Small intestine (tissue), 7 donors: ENCODE results near the gene ACTRT2. TPM values are rescaled to one million over a fixed set of nuclear protein-coding genes. Genes with fewer than 3 reads are reported as not detected.

ENCODE experiments used
- DNase-seq, 2 donors: peaks; one replicate each; pipeline versions ENCODE4 v3.0.0 to v3.0.0-alpha.2; 2013
- FAIRE-seq: peaks from 2 replicates; lab custom pipeline; 2012; peaks lifted over from hg19 to GRCh38; lab: Jason Lieb, UNC
- H3K27ac ChIP-seq, 3 donors: one replicate each; pipeline ENCODE4 v1.5.1; 2013; ENCODE audit warnings: low read length in 2 of 3, mild to moderate bottlenecking in 2 of 3, control low read depth in 1 of 3, inconsistent platforms in 1 of 3, low read depth in 1 of 3, moderate library complexity in 1 of 3
- H3K27me3 ChIP-seq, 3 donors: one replicate each; pipeline ENCODE4 v1.6.1; 2013; ENCODE audit warnings: low read length in 3 of 3, inconsistent platforms in 1 of 3; ENCODE audit not compliant: control insufficient read depth in 3 of 3, insufficient read depth in 3 of 3
- H3K36me3 ChIP-seq, 3 donors: one replicate each; pipeline ENCODE4 v1.6.1; 2013; ENCODE audit warnings: low read length in 3 of 3, inconsistent platforms in 1 of 3, low read depth in 1 of 3, mild to moderate bottlenecking in 1 of 3, moderate library complexity in 1 of 3; ENCODE audit not compliant: control insufficient read depth in 3 of 3, insufficient read depth in 2 of 3
- H3K4me1 ChIP-seq, 3 donors: one replicate each; pipeline ENCODE4 v1.6.1; 2013; ENCODE audit warnings: low read length in 2 of 3, inconsistent platforms in 1 of 3, low read depth in 1 of 3, mild to moderate bottlenecking in 1 of 3, moderate library complexity in 1 of 3; ENCODE audit not compliant: control insufficient read depth in 3 of 3, insufficient read depth in 2 of 3
- H3K4me3 ChIP-seq, 3 donors: one replicate each; pipeline ENCODE4 v1.5.1; 2013; ENCODE audit warnings: low read length in 3 of 3, control low read depth in 1 of 3, inconsistent platforms in 1 of 3, low read depth in 1 of 3, mild to moderate bottlenecking in 1 of 3, moderate library complexity in 1 of 3
- H3K9me3 ChIP-seq, 2 donors: one replicate each; pipeline ENCODE4 v1.6.1; 2013; ENCODE audit warnings: low read depth in 1 of 2, low read length in 1 of 2; ENCODE audit not compliant: control insufficient read depth in 2 of 2, insufficient read depth in 1 of 2
- WGBS, 3 donors: extraction: QIAGEN DNeasy Blood & Tissue Kit; methylation state at CpG; one replicate each; pipeline ENCODE4 v1.1.7; 2013; 5-methylcytosine and 5-hydroxymethylcytosine counted together
- polyA plus RNA-seq, 4 donors: library from polyadenylated mRNA; stranded (reverse) in 3 of 4; unstranded in 1 of 4; fragments of 200-250 nt in 3 of 4; fragments of 120-200 nt in 1 of 4; gene quantifications; one replicate each; pipeline versions ENCODE4 v1.2.1 to v1.2.3, GENCODE V29; 2013
- donor health status: healthy with polysubstance abuse.
- donor health status: control.
- donor health status: control.
- donor health status: Bipolar disorder and iron deficiency.
- donor health status: healthy.

ACTRT2 gene
- polyA plus RNA-seq, 4 donors, result not detected

GRCh38 chr1:3004285-3005205 lies 16.7 kb upstream of the ACTRT2 start:
- Histone ChIP-seq H3K27me3 (peaks cover 0 to 10% (median 0%) of the 10 kb centered on the region in 3 donors), H3K9me3 (peaks cover 2 to 22% of the 10 kb centered on the region in 2 donors), H3K4me1 (no peaks in the 10 kb centered on the region), H3K36me3 (no peaks in the 10 kb centered on the region), H3K27ac (no peak overlapping the region), H3K4me3 (no peak overlapping the region)
- DNase-seq (no peak), FAIRE-seq (no peak)
- 72 to 82% (median 76%) methylated on average over 20 of the region's 20 CpGs for WGBS, 3 donors

DNA sequence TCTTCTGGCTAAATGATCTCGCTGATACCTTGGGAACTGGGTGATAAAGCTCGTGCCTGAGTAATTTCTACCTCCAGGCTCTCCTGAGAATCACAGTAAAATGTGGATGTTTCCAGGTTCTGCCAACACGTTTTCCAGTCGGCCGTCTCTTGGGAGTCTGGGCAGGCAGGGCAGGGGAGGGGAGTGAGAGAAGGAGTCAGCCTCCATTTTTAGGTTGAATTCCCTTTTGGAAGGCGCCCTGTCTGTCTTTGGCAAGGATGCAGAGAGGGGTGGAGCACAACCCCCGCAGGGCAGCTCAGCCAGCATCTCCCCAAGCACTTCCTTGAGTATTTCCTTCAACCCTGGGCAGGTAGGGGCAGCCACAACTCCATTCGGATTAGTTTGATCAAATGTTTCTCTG lies 15.5 kb upstream of the ACTRT2 start:
- no peak overlapping the region for H3K27ac ChIP-seq
- H3K27me3 ChIP-seq, result peaks cover 0 to 8% (median 0%) of the 10 kb centered on the region in 3 donors
- 65 to 70% (median 69%) methylated on average over 8 of the region's 8 CpGs for WGBS, 3 donors
- no peak overlapping the region for H3K4me3 ChIP-seq
- no peak for FAIRE-seq
- H3K9me3 ChIP-seq, result peaks cover 2 to 22% of the 10 kb centered on the region in 2 donors
- H3K4me1 ChIP-seq, result no peaks in the 10 kb centered on the region
- H3K36me3 ChIP-seq, result no peaks in the 10 kb centered on the region
- DNase-seq, result no peak

DNA sequence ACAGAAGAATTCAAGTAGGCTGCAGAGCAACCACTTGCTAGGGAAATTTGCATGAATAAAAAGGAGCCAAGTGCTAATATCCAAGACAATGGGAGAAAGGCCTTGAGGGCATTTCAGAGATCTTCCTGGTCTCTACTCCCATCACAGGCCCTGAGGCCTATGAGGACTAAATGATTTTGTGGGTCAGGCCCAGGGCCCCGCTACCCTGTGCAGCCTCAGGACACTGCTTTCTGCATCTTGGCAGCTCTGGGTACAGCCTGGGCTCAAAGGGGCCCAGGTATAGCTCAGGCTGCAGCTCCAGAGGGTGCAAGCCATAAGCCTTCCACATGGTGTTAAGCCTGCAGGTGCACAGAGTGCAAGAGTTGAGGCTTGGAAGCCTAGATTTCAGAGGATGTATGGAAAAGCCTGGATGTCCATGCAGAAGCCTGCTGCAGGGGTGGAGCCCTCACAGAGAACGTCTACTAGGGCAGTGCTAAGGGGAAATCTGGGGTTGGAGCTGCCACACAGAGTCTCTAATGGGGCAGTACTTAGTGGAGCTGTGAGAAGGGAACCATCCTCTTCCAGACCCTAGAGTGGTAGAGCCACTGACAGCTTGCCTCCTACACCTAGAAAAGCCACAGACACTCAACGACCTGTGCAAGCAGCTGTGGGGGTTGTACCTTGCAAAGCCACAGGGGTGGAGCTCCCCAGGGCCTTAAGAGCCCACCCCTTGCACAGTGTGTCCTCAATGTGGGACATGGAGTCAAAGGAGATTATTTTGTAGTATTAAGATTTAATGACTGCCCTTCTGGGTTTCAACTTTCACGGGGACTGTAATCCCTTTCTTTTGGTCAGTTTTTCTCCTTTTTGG lies 13.7 kb upstream of the ACTRT2 start:
- no peak overlapping the region for H3K4me3 ChIP-seq
- WGBS, 3 donors, result 68 to 85% (median 81%) methylated on average over 4 of the region's 4 CpGs
- H3K9me3 ChIP-seq, result peaks cover 2 to 22% of the 10 kb centered on the region in 2 donors
- no peaks in the 10 kb centered on the region for H3K4me1 ChIP-seq
- peaks cover 0 to 8% (median 0%) of the 10 kb centered on the region in 3 donors for H3K27me3 ChIP-seq
- FAIRE-seq (no peak), DNase-seq (no peak)
- no peak overlapping the region for H3K27ac ChIP-seq
- H3K36me3 ChIP-seq, result no peaks in the 10 kb centered on the region

GRCh38 chr1:3009021-3009420 lies 12.2 kb upstream of the ACTRT2 start:
- WGBS, 3 donors, result 93 to 95% (median 94%) methylated on average over 6 of the region's 6 CpGs
- H3K36me3 ChIP-seq, result no peaks in the 10 kb centered on the region
- no peak overlapping the region for H3K27ac ChIP-seq
- no peaks in the 10 kb centered on the region for H3K4me1 ChIP-seq
- no peak overlapping the region for H3K4me3 ChIP-seq
- H3K9me3 ChIP-seq, result peaks cover 2 to 22% of the 10 kb centered on the region in 2 donors
- no peak for DNase-seq
- peaks cover 0 to 8% (median 0%) of the 10 kb centered on the region in 3 donors for H3K27me3 ChIP-seq
- no peak for FAIRE-seq

GRCh38 chr1:3009556-3009955 lies 11.7 kb upstream of the ACTRT2 start:
- Histone ChIP-seq H3K9me3 (peaks cover 2 to 22% of the 10 kb centered on the region in 2 donors), H3K36me3 (no peaks in the 10 kb centered on the region), H3K27ac (no peak overlapping the region), H3K4me1 (no peaks in the 10 kb centered on the region), H3K4me3 (no peak overlapping the region), H3K27me3 (peaks cover 0 to 8% (median 0%) of the 10 kb centered on the region in 3 donors)
- 88 to 97% (median 97%) methylated on average over 2 of the region's 2 CpGs for WGBS, 3 donors
- FAIRE-seq, result no peak
- DNase-seq, result no peak

DNA sequence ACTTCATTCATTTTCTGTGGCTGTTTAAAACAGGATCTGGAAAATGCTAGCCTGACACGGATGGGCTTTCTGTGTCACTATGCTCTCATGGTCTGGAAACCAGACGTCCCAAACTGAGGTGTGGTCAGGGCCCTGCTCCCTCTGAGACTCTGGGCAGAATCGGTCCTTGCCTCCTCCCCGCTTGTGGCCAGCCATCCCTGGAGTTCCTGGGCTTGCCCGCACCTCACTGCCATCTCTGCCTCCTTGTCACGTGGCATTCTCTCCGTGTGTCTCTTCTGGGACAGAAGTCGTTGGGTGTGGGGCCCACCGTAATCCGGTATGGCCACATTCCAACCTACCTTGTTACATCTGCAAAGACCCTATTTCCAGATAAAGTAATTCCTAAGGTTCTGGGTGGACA lies 10.1 kb upstream of the ACTRT2 start:
- H3K4me3 ChIP-seq, result no peak overlapping the region
- FAIRE-seq (no peak), DNase-seq (no peak)
- no peak overlapping the region for H3K27ac ChIP-seq
- H3K27me3 ChIP-seq, result peaks cover 0 to 5% (median 0%) of the 10 kb centered on the region in 3 donors
- H3K36me3 ChIP-seq, result no peaks in the 10 kb centered on the region
- no peaks in the 10 kb centered on the region for H3K4me1 ChIP-seq
- 85 to 95% (median 92%) methylated on average over 10 of the region's 10 CpGs for WGBS, 3 donors
- peaks cover 2 to 22% of the 10 kb centered on the region in 2 donors for H3K9me3 ChIP-seq

- Histone ChIP-seq H3K4me3 (no peak overlapping the region), H3K27me3 (peaks cover 0 to 5% (median 0%) of the 10 kb centered on the region in 3 donors), H3K4me1 (no peaks in the 10 kb centered on the region), H3K36me3 (no peaks in the 10 kb centered on the region), H3K27ac (no peak overlapping the region), H3K9me3 (peaks cover 2 to 19% of the 10 kb centered on the region in 2 donors)
- FAIRE-seq (no peak), DNase-seq (no peak)
- WGBS, 3 donors, result 59 to 73% (median 68%) methylated on average over 45 to 46 of the region's 46 CpGs
Measured at GRCh38 chr1:3011631-3012455, 9.4 kb upstream of the ACTRT2 start.
